Fibroblast of the conjunctiva (primary cell): ENCODE results near the gene MATK.

Experiments used
- DNase-seq: peaks from one replicate; pipeline ENCODE4 v3.0.0-alpha.2; 2010; ENCODE audit warnings: low read depth

Gene MATK, protein sequence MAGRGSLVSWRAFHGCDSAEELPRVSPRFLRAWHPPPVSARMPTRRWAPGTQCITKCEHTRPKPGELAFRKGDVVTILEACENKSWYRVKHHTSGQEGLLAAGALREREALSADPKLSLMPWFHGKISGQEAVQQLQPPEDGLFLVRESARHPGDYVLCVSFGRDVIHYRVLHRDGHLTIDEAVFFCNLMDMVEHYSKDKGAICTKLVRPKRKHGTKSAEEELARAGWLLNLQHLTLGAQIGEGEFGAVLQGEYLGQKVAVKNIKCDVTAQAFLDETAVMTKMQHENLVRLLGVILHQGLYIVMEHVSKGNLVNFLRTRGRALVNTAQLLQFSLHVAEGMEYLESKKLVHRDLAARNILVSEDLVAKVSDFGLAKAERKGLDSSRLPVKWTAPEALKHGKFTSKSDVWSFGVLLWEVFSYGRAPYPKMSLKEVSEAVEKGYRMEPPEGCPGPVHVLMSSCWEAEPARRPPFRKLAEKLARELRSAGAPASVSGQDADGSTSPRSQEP

DNA sequence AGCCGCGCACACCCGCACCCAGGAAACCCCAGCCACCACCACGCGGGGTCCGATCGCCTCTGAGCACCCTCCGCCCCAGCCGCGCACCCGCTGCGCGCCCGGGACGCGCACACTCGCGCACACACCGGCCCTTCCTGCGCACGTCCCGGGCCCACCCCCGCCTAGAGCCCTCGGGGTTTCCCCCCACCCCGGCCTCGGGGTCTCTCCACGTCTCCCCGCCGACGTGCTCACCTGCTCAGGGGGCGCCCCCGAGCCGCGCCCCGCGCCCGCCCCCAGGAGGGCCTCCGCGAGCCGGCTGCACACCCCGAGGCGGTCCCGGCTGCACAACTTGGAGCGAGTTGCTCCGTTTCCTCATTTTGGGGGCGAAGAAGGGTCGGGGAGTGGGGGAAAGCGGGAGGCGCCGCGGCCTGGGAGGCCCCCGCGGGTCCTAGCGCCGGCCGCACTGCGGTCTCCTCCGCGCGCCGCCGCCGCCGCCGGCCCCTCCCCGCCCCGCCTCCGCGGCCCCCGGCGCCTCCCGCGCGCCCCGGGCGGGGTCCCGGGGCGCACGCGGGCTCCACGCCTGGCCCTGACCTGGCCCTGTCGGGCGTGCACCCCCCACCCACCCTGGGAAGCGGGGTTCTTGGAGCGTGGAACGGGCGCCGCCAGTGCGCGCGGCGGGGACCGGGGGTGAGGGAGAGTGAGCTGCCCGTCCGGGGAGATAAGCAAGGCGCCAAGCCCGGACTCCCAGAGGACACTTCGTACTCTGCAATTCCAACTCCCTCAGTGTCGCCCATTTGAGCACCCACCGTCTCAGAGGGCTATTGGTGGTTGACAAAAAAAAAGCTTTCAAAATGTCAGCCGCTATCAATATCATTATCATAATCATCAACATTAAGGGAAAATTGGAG lies at the start of gene MATK:
MATK (minus strand) TSS at position 444 of the 887 bp plus-strand sequence. CDS start 1,246 bp downstream, outside the sequence.
- no peak for DNase-seq

DNA sequence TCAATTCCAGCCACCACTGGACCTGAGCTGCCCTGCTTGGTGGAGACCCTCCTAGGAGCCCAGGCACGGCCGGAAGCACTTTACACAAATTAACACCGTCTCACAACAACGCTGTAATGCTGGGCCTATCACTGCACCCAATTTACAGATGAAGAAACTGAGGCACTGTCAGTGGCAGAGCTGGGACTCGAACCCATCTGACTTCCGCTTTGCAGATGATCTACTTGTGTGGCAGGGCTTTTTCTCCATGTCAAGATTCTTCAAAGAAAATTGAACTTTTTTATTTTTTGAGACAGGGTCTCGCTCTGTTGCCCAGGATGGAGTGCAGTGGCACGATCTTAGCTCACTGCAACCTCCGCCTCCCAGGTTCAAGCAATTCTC lies 48.9 kb upstream of the MATK start:
- no peak for DNase-seq

DNA sequence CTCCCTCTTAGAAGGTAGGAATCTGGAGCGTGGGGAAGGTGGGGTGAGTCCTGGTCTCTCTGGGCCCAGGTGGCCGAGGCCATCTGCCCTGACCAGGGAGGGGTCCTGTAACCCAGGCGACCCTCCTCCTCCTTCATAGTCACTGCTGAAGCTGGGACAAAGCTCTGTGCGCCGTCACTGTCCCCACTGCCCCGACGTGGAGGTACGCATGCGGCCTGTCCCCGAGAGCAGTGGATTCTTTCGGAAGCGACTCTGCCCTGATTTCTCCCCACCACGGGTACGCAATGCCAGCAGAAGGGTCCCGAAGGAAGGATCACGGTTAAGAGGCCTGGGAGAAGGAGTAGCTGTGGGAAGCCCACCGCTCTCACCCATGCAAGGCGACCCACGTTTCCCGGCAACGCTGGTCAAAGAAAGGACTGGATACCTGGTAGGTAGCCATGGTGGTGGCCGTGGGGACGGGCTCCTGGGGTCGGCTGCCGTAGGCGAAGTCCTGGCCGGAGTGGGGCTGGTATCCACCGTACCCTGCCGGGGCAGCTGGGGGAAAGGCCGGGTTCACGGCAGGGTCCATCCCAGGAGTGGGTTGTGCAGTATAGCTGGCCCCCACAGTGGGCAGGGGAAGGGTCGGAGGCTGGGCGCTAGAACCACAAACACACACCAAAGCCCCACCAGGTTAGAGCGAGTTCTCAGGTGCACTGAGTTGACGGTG lies 48.3 kb upstream of the MATK start:
- DNase-seq = no peak

DNA sequence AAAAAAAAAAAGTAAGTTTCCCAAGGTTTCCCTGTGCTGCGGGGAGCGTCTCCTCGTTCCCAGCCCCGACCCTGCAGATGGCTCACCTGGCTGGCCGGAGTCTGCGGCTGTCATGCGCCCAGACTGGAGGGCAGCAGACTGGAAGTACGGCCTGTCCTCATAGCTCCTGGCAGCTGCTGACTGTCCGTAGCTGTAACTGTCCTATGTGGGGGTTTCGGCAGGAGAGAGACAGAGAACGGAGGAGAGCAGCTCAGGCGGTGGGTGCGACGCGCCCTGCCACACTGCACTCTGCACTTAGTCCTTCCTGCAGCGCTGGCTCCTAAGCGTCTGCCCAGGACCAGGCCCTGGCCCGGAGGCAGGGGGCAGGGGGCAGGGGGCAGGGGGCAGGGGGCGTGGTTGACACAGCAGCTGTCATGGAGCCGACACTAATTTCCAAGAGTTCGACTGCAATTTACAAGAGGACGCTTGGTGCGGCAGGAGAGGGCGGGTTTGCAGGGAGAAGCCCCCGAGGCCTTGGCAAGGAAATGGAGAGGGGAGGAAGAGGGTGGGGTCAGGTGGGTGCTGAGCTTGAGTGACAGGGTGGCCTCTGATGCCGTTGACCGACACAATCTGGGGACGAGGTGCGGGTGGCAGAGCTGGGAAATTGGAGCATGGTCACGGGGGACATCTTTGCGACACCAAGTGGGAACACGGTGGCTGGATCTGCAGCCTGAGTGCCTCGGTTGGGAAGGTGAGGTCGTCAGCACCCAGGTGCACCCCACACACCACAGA lies 47.6 kb upstream of the MATK start:
- DNase-seq = no peak

DNA sequence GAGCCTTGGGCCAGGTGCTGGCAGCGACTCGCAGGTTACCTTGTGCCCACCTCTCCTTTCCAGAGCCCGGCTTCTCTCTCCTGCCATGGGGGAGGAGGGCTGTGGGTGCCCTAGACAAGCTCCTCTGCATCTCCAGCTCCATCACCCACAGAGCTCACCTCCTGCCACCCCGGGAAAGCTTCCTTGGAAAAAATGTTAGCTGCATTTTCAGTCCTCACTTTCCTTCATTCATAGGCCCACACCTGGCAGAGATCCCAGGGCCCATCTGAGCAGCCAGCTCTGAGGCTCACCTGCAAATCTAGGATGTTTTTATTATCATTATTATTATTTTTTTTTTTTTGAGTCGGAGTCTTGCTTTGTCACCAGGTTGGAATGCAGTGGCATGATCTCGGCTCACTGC lies 45.8 kb upstream of the MATK start:
- no peak for DNase-seq

DNA sequence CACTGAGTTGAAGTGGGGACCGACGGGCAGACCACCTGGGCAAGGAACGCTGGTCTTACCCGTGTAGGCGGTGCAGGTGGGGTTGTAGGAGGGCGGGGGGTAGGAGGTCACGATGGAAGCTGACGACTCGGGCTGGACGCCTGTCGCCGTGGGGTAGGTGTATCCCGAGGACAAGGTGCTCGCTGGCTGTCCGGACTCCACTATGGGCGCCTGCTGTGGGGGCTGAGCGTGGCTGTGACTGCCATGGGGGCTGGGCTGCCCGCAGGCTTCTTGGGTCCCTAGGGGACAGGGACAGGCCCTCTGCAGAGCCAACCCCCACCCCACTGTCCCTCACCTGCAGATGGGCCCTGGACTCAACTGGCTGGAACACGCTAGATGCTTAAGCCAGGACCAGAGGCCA lies 45.4 kb upstream of the MATK start:
- no peak for DNase-seq

DNA sequence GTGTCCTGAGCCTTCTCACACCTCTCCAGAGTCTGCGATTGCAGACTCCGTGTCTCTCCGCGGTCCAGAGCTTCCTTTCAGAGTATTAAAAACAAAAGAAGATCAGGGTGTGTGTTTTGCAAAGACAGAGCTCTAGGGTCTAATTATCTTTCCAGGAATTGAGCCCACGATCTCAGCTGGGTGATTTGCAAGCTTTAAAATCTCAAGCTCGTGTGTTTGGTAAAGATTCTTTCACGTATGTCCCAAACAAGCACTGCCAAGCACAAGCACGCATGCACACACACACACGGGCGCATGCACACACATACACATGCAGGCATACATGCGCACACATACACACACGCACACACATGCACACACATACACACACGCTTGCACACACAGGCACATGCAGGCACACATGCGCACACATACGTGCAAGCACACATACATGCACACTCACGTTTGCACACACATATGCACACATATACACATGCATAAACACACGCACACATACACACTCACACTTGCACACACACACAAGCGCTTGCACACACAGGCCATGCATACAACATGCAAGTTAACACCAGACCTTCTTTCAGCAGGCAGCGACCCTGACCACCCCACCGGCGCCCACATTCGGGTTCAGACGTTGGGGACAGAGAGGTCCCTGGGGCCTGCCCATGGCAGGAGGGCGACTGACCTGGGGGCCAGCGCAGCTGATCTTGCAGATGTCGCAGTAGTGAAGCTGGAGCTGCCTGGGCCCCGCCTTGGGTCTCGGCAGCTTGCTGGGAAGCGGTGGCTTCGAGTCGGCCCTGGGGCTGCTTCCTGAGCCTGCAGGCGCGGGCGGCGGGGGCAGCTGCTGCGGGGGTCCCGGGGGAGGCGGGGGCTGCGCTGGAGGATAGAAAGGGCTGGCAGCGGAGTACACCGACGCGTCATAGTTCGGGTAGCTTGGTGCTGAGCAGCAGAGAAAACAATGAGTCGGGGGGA lies 44.7 kb upstream of the MATK start:
- no peak for DNase-seq

DNA sequence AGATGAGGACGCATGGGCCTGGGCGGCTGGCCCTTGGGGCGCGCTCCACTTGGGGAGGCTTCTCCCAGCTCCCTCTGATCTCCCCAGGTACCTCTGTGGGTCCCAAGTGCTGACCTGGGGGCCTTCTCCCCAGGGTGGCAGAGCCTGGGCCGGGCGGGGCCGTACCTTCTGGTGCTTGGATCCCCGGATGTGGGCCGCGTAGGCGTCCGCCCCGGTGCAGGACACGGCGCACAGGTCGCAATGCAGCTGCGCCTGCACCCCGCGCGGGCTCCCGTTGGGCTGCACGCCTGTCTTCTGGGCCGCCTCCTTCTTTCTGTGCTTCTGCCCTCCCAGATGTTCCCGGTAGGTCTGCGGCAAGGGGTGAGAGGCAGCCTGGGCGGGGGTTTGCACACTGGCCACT lies 41.1 kb upstream of the MATK start:
- no peak for DNase-seq

DNA sequence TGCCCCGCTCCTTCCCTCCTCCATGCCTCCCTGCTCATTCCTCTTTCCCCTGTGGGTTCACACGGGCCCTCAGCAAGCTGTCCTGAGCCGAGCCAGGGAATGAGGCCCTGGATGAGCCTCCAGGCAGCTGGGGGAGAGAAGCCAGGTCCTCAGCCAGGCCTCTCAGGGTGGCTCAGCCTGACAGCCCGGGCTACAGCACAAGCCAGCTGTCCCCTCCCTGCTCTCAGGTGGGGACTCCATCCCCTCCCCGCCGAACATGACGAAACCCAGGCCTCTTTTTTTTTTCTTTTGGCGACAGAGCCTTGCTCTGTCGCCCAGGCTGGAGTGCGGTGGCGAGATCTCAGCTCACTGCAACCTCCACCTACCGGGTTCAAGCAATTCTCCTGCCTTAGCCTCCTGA lies 40.0 kb upstream of the MATK start:
- DNase-seq = no peak

DNA sequence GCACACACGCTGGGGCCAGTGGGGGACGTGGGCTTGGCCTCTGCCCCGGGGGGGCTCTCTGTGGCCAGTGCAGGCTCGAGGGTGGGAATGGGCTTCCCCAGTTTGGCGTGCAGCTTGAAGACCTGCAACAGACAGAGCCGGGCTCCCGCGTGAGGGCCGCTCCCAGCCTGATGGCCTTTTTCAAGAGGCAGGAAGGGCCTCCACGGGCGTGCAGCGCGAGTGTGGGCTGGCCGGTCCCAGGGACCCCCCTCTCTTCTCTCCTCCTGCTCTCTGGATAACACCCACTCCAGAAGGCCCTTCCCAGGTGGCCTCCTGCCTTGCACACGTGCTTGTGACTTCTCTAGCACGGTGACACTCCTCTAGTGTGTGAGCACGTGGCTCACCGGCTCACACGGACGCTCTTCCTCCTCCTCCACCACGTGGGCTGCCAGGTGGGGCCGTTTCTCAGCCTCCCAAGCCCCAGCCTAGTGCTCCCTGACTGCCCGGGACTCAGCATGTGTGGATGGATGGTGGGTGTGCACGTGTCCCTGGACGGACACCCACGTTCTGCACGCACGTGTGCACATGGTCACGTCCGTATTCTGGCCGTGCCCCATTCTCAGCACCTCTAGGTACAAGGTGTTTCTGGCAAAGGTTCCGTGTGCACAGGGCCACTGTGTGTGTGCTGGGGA lies 39.2 kb upstream of the MATK start:
- no peak for DNase-seq

DNA sequence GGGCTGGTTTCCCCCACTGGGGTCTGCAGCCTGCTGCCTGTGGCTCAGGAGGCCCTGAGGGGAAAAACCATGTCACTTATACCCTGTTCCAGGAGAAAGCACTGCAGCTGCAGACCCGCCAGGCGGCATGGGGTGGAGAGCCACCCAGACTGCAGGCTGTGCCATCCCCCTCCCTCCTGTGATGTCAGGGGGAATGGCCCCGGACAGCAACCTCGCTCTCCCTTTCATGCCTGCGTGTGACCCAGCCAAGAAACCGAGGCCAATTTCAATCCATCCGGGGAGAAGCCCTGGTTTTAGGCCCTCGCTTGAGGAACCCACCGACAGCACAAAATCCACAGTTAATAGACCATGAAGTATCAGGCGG lies 37.2 kb upstream of the MATK start:
- no peak for DNase-seq

DNA sequence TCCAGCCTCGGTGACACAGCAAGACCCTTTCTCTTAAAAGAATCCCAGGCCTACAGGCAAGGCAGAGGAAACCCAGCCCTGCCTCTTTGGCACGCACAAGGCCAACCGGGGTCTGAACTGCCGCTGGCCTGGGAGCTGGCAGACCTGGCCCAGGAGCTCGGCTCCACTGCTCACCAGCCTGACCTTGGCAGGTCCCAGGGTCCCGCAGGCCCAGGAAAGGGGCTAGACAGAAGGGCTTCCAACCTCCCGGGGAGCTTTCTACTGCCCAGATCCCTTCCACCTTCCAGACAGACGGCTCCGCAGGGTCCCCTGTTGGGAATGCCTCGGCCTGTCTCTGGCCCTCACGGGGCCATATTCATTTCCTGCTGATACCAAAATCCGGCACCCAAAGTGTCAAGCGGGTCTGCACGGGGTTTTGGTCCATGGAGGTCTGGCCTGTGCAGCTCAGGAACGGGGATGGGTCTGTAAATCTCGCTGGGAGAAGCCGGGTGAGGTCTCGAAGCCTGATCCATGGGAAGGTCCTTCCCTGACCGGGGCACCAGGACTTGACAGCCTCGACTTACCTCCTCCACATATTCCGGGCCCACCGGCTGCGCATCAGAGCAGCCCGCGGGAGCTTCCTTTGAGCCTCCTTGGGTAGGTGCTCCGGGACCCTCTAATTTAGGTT lies 36.6 kb upstream of the MATK start:
- DNase-seq = no peak

DNA sequence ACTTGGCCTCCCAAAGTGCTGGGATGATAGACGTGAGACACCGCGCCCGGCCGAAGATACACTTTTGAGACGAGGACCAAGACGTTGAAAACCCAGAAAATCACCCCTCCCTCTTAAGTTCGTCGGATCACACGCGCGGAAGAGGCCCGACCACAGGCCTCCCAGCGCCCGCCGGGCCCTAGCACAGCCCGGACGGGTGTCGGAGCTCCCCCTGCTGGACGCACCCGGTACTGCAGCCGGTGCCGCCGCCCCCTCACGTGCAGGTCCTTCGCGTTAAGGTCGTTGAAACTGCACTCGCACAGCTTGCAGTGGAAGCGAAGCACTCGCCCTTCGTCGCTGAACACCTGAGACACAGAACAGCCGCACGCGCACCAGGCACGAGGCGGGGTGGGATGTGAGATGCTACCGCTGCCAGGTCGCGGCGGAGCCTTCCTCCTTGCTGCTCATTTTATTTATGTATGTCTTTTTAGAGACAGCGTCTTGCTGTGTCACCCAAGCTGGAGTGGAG lies 35.7 kb upstream of the MATK start:
- DNase-seq = no peak

DNA sequence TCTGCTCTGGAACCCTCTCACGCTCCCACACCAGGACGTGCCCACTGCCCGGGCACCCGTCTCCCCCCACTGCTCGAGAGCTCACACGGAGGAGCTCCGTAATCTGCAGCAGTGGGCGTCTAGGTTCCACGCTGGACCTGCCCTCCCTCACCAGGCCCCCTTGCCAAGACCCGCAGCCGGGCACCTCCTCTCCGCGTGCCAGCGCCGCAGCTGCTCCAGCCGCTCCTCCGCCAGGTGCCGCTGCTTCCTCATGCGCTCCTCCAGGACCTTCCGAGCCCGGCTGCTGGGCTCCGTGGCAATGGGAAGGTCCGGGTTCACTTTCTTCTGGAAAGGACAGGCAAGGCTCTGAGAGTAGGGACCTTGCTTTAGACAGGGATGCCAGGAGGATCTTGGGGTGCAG lies 35.0 kb upstream of the MATK start:
- no peak for DNase-seq

DNA sequence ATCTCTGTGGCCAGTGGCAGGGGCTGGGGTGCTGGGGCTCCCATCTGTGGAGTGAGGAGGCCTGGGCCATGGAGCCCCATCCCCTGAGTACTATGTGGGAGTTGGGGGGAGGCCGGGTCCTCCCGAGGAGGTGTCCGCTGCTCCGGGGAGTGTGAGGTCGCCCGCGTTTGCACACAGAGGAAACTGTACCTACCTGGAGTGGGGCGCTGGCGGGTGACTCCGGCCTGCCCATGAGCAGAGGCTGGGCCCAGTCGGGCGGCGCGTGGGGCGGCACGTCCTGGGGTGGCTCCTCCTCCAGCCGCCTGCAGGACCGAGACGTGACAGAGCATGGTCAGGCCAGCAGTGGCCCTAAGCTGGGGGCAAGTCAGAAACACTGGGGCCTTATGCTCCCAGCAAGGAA lies 33.8 kb upstream of the MATK start:
- DNase-seq = no peak

DNA sequence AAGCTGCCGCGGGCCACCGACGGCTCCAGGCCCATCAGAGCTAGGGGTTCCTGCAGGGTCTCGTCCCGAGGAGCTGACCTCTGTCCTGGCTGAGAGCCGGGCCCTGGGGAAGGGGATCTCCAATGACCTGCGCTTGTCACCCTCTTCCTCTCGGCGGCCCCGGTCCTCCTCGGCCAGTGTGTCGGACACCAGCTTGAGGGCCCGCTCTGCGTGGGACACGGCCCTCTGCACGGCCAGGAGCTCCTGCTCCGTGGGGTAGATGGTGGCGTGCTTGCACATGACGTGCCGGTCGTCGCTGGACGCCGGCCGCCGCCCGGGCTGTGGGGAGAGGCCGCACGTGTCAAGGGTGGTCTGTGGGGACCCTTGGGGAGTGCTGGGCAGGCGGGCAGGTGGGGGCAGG lies 32.7 kb upstream of the MATK start:
- no peak for DNase-seq

DNA sequence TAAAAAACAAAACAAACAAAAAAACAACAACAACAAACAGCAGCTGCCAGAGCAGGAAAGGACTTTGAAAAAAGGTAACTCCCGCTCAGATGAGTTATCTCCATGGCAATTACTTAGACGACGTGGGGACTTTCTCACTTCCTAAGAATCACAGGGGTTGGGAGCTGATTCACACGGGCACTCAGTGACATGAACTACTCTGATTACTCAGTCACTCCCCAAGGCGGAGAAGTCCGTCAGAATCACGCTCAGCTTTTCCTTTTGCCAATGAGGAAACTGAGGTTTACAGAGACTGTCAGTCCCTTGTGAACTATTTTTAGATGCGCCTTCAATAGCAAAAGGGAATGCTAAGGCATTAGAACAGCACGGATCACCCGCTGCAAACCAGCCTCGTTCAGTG lies 32.3 kb upstream of the MATK start:
- no peak for DNase-seq

DNA sequence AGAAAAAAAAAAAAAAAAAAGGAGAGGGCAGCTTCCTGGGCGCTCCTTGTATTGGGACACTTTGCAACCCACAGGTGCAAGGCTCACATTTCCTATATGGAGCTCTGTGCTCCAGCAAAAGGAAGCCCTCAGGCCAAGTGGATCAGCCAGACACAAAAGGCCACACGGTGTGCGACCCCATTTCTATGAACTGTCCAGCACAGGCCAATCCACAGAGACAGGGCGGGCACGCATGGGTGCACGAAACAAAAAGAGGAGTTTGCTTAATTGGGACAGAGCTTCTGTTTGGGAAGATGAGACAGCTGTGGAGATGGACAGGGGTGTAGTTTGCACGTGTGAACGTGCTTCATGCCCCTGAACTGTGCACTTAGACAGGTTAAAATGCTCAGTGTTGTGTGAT lies 31.6 kb upstream of the MATK start:
- no peak for DNase-seq

DNA sequence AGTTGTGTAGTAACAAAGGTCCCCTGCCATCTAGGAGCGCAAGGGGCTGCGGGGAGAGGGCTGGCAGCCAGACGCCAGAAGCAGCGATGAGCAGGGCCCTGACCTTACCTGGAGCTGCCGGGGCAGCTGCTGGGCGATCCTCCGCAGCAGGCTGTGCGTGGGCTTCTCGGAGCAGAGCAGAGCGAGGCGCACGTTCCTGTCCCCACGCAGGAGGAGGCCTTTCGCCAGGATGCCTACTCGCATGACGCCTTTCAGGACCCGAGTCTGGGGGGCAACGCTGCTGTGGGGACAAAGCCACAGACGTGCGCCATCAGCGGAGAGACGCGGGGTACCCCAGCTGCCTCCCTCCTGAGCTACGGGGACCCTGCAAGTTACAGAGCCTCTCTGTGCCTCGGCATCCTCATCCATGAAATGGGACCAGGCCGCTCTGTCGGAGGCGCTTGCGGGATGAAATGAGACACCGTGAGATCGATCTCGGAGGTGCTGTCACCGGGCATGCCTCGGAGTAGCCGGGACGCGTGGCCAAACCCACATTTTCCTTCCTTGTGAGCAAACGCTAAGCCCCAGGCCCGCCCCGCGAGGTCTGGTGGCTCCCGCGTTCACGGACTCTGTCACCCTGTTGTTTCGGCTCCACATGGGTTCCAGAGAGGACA lies 30.5 kb upstream of the MATK start:
- DNase-seq = no peak
